HG03196 (cell line): ENCODE data around the gene BCL2L1.

Experiments
- ATAC-seq: cut with Tn5 transposase; IDR thresholded peaks from one replicate; pipeline ENCODE4 v1.9.1; 2021; ENCODE audit not compliant: unreplicated experiment

Gene BCL2L1

DNA sequence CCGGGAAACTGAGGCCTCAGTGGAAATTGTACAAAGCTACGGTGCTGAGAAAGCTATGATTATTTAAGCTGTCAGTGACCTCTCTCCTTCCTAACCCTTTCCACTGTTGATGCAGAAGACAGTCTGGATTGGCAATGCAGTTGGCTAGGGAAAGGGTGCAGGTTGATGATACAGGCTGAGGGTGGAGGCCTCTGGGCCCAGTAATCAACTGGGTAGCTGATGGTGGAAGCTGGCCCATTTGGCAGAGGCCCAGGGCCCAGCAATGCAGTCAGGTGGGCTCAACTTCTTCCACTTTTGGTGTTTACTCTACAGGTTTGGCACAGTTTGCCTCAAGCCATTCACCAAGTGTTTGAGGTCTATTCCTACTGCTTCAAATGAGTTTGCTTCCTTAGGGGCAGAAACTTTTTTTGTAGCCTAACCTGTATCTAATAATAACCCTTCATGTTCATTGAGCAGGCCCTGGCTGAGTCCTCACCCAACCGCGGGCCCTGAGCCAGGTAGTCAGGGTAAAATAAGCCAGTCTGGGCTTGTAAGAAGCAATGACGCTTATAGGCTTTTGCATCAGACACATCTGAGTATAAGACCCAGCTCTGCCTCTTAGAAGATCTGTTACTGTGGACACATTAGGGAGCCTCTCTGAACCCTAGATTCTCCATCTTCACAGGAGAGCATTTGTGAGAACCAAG lies 12.1 kb downstream of the BCL2L1 start:
- no peak for ATAC-seq

DNA sequence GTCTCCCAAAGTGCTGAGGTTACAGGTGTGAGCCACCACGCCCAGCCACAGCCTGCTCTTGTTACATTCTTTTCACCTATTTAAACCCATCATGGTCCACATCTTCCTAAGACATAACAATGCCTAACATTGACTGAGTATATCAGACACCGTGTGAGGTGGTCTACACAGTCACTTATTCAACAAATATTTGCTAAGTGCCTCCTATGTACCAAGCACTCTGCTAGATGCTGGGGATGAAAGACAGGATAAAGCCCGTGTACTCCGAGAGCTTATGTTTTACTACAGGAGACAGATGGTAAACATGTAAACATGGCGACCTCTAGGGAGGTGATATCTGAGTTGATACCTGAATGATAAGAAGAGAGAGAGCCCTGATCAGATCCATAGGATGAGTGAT lies 12.7 kb downstream of the BCL2L1 start:
- ATAC-seq: no peak

DNA sequence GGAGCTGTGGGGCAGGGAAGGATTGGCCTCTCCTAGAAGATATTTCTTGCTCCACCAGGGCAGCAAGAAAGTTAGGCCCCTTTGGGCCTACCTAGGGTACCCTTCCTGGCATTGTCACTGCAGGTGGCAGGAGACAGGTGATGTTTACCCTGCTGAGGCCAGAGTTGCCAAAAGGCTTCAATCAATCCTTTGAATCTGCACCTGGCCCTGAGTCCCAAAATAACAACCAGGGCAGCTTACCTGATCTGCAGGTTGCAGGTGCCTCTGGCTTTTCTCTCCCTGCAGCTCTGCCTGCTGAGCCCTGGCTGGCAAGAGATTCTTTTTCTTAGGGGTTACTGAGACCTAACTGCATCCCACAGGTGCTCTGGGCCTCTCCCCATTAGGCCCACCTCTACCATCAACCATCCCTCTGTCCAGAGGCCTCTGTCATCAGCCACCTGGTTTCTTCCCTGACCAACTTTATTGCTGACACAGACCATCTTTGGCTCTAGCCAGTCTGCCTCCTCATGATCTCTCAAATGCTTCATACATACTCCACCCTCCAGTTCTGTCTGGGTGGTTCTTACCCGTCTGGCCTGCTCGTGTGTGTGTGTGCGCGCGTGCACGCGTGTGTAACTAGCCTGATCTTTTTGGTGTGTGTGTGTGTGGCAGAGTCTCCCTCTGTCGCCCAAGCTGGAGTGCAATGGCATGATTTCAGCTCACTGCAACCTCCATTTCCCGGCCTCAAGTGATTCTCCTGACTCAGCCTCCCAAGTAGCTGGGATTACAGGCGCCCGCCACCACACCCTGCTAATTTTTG lies 13.7 kb downstream of the BCL2L1 start:
- no peak for ATAC-seq

DNA sequence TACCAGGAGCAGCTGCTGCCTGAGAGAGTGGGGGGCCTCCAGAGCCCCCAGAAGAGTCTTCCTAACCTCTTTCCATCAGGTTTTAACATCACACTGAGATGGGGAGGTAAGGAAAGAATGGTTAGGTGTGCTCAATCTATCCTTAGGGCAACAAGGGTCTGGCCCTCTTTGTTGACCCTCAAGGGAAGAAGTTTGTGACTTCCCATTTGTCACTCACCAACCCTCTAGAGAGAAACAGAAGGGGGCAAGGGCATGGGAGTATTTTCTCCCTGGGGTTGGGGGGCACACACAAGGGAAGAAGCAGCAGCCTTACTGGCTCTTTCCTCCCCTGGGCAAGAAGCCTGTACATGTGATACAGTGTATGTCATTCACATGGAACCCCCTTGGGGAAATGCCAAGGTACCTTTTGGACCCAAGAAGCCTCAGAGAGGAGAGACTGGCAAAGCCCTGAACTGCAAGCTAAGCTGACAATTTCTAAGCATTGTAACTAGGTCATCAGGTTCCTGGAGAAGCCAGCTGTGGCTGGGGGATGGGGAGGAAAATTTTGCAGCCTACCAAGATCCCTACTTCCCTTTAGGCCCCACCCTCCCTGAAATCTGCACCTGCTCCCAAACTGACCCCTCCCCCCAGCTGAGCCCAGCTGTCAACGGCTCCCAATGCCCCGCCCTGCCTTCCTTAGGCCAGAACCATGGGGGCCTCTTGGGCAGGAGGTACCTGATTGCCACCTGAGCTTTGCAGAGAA lies 14.5 kb downstream of the BCL2L1 start:
- ATAC-seq: no peak

DNA sequence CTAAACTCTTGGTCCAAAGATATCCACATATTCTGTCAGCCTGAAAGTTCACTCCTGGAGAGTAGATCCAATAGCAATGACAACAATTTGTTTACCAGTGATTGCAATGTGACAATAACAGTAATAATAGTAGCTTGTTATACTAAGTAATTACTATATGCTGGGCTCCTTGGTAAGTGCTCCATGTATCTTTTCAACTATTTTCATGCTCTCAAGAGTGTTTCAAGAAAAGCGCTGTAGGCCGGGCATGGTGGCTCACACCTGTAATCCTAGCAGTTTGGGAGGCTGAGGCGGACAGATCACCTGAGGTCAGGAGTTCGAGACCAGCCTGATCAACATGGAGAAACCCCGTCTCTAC lies 15.4 kb downstream of the BCL2L1 start:
- no peak for ATAC-seq

DNA sequence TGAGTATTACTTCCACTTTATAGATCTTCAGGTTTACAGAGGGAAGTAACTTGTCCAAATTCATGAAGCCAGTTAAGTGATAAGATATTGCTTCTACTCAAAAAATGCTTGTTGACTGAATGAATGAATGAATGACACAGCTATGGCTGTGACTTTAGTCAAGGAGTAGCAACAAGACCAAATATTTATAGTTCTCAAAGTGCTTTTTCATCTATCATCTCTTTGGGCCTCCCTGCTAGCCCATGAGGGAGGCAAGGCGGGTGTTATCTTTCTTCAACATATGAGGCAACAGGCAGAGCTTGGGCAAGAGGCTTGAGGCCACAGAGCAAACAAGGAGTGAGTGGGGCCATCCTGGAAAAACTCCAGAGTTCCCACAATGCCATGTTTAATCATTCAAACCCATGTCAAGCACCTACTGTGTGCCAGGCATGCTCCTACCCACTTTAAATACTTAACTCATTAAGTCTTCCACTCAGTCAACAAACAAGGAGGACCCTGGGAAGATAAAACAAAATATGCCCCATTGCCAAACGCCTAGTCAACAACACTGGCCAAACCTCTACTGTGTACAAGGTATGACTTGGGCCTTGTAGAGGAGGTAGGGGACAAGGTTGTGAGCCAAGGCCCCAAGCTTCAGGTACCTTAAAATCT lies 15.9 kb downstream of the BCL2L1 start:
- ATAC-seq: no peak

DNA sequence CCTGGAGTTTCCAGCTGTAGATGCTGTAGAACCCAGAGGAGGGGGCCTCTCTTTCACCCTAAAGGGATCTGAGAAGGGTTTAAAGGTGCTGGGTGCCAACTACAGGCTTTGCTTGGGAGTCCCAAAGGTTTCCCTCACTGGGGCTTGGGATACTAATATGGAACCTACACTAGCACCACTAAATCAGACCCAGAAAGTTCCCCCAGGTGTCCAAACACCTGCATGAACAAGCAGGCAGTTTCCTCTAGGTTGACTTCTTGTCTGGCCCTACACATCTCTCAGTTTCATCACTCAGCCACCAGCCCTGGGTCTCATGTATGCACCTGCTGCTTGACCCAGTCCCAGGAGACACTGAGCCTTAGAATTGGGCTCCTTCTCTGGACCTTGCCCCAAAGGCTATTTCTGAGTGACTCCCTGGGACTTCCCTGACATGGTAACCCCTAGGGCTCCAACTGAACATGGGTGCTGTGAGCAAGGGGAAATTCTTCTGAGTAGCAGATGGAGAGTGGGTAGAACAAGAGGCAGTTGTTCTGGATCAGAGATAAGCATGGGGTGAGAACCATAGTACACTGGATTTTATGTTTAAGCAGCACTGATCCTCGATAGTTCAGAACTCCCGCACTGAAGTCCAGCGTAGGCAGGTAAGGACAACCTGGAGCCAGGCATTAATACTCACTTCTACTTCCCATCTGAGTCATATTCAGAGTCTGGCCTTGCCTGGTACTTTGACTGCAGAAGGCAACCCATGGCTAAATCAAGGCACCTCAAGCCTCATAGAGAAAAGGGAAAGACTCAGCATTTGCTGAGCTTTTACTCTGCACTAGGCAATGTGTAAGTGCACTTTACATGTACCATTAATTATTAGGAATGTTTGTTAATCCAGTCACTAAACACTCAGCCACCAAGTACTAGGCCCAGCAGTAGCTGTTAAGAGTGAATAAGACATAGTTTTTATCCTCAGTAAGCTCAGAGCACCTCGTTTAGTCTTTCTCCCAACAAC lies 16.8 kb downstream of the BCL2L1 start:
- ATAC-seq: peak; percentile 80

DNA sequence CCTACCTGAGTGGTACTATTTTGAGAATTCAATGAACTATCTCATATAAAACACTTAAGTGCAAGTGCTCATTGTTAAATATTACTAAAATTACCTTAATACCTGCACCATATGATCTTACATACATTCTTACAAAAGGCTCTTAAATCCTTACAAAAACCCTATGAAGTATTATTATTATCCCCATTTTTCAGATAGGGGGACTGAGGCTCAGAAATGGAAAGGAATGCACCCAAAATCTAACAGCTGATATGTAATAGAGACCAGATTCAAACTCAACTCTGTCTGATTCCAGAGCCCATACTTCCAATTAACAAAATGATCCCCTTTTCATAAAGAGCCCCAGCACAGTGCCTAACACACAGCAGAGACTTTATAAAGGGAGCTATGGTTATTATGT lies 17.5 kb downstream of the BCL2L1 start:
- ATAC-seq: no peak

DNA sequence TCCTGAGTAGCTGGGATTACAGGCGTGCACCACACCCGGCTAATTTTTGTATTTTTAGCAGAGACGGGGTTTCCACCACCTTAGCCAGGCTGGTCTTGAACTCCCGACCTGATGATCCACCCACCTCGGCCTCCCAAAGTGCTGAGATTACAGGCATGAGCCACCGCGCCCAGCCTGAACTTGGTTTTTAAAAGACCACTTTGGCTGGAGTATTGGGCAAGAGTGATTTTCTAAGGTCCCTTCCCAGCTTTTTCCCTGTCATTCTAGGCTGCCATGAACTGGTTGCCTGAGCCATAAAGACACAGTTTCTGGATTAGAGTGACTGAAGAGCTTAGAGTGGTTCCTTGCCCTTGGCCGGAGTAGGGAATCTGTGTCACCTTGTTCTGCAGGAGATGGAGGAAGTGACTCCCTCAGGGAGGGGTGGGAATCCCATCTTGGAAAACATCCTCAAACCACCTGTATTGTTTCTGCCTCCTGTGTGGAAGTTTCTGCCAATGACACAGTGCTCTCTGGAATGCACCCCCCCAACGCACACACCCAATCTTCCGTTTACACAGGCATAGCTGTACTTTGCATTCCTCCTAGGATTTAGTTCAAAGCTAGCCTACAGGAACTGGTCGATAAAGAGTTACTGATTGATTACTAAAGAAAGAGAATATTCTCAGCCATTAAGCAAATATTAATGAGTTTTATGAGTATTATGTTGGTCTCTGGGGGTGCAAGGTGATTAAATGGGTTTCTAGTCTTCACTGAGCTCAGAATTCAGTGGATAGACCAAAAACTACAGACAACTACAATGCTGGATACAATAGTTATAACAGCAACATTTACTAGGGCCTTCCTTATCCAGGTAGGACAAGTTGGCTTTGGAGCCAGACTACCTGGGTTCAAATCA lies 18.2 kb downstream of the BCL2L1 start:
- no peak for ATAC-seq

DNA sequence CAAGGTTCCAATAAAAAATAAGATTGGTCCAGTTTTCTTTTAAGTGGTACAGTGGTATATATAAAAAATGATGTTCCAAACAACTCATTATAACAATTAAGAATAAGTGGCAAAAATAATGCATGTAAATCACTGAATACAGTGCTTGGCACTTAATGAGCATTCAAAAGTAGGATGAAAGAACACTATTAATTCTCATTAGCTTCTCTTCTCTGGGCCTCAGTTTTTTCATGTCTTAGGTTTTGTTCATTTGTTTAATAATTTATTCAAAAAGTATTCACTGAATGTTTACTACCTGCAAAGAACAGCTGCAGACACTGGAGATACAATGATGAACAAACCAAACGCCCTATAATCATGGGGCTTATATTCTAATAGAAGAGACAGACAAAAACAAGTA lies 21.1 kb downstream of the BCL2L1 start:
- ATAC-seq: no peak

DNA sequence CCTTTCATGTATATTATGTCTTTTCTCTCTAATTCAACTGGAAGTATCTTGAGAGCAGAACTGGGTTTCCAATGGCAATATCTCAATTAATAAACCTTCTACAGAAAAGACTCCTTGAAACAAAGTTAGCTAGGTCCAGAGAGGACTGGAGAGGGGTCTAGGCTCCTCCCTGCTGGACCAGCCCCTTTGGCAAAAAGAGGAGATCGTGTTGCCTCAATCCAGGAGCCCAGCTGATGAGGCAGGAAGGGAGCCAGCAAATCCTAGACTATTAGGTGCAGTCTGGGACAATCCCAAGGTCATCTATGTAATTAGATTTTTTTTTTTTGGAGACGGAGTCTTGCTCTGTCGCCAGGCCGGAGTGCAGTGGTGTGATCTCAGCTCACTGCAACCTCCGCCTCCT lies 21.9 kb downstream of the BCL2L1 start:
- ATAC-seq: no peak

DNA sequence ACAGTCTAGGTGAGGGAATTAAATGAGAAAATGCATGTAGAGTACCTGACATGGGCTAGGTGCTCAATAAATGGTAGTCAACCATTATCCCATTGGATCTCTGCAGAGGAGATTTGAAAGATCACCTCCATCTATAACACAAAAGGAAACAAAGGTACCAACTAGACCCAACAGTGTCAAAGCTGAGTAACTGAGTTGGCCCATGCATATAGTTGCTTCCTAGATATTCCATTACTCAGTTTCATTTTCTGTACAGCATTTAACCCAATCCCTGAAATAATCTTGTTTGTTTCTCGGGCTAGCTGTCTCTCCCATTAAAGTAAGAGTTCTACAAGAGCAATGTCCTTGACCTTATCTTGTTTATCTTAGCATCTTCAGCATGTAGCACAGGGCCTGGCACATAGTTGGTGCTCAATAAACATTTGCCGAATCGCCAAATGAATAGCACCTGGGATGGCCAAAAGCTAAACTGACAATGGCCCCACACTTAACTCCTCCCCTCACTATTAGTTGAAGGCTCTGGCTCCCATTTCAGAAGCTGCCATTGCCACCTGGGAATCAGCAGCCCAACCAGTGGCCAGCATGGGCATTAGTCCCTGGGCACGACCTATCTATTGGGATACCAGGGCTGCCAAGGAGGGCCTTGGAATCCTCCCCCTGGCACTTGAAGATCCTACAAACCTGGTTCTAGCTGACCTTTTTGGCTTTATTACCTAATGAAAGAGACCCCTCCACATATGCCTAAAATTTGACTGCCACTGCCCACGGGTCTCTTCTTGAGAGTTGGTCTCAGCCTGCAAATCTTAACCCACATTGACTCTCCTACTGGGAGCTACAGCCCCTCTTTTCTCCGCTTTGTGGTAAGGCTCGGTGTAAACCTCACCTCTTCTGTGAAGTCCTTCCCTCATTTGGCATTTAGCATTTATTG lies 22.6 kb downstream of the BCL2L1 start:
- no peak for ATAC-seq

DNA sequence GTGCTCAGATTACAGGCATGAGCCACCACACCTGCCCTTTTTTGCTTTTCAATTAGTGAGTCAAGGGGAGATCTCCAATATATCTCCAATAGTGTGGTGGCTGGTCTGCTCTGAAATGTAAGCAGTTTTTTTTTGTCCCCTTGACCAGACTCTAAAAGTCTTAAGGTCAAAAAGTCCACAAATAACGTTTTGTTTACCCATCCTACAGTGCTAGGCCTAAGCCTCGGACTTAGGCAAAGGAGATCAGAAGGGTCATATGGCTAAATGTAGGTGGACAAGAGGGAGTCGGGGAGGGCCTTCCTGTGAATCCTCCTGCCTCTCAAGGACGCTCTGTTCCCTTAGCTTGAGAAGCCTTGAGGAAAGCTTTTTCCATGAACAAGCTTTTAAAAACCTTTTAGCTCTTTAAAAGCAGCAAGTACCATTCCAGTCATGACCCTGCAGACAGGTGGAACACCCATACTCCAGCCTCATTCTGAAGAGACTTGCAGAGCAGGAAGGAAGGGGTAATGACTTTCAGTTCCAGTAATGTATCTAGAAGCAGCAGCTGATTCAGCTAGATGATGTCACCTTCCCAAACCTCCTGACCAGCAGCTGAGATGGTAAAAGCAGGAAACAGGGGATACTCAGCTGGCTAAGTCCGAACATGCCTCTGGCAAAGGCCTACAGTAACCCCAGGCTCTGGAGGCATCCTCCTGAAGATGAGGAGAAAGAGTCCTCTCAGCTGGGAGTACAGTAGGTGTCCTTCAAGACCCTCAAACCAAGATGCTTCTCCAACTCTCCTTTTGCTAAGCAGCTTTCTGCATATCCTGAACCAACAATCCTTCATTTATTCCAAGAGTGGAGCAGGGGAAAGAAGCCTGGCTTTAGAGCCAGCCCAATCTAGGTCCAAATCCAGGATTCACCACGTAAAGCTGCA lies 23.6 kb downstream of the BCL2L1 start:
- peak; percentile 91 for ATAC-seq

DNA sequence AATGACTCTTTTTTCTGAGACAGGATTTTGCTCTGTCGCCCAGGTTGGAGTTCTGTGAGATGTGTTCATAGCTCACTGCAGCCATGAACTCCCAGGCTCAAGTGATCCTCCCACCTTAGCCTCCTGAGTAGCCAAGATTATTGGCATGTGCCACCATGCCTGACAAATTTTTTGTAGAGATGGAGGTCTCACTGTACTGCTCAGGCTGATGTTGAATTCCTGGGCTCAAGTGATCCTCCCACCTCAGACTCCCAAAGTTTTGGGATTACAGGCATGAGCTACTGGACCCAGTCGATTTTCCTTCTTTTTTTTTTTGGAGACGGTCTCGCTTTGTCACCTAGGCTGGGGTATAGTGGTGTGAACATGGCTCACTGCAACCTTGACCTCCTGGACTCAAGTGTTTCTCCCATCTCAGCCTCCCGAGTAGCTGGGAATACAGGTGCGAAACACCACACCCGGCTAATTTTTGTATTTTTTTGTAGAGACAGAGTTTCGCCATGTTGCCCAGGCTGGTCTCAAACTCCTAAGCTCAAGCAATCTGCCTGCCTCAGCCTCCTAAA lies 24.3 kb downstream of the BCL2L1 start:
- no peak for ATAC-seq

DNA sequence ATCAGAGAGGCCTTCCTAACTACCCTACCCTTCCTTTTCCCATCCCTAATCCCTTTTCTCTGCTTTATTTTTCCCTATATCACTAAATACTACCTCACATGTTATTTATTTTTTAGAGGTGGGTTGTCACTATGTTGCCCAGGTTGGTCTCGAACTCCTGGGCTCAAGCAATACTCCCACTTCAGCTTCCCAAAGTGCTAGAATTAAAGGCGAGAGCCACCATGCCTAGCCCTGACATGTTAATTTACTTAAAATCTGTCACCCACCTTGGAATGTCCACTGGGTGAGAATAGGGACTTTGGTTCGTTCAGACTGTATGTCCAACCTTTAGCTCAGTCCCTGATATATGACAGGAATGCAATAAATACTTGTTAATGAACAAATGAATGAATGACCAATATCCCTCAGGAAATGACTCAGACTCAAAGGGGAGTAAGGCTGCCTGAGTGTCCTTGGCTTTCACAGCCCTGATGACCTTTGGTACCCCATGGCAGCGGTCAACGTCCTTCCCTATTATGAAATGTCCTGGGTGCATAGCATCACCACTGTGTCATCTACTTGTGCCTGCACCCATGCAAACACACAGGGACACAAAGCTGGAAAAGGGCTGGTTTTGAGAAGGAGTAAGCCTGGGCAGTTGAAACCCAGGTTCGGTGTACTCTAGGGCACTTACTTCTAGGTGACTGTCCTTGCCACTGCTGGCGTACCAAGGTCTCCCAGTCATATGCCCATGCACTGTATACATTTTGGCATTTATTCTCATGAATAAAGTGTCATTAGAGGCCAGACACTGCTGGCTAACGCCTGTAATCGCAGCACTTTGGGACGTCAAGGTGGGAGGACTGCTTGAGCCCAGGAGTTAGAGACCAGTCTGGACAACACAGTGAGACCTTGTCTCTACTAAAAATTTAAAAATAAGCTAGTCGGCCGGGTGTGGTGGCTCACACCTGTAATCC lies 26.5 kb downstream of the BCL2L1 start:
- no peak for ATAC-seq
